NCI-H1417 (cell line): Measurements from ENCODE around the gene TRIM3.
A peak's percentile ranks its signal among the peaks of the same experiment; 100 is the strongest.

Experiments
- DNase-seq, 3 experiments: peaks; one replicate each; lab custom pipeline; 2025; lab: John Stamatoyannopoulos, UW

TRIM3 gene

GRCh38 chr11:6480299-6480914, 6.7 kb upstream of the TRIM3 start:
- DNase-seq, result no peak

GRCh38 chr11:6476571-6476970, 2.8 kb upstream of the TRIM3 start:
- no peak for DNase-seq

DNA sequence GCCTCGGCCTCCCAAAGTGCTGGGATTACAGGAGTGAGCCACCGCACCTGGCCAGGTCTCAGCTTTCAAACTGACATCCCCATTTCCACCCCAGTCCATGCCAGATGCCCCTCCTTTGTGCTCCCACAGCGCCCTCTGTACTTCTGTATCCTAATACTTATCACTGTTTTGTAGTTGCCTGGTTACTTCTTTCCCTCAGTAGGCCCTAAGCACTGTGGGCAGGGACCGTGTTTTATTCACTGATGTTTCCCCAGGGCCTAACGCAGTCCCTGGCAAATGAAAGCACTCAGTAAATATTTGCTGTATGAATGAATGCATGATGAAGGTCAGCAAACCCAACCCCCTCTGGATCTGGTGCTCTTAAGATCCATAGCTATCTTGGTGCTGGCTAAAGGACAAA, 2.2 kb upstream of the TRIM3 start:
- DNase-seq, result peak in 1 of 3 experiments; percentile 11

- DNase-seq, result no peak
These were observed 1.2 kb upstream of the TRIM3 start for GRCh38 chr11:6474806-6475500.

GRCh38 chr11:6474413-6474792, 662 bp upstream of the TRIM3 start:
- no peak for DNase-seq

DNA sequence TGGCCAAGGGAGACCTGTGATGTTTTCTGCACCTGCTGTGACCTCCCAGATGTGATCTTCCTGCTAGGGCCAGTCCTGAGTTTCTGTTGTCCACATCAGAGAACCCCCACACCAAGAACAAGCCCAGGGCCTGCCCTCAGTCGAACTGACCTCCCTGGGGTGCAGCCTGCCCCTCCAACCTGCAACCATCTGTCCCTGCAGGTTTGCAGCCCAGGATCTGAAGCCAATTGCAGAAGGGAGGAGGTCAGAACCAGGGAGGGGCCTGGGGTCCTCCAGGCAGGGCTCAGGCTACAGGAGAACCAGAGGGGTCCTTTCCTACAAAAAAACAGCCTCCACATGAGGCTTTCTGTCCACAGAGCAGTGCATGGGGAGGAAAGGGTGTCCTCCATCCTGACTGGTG, 807 bp downstream of the TRIM3 start:
- peak in 1 of 3 experiments; percentile 40 for DNase-seq

DNA sequence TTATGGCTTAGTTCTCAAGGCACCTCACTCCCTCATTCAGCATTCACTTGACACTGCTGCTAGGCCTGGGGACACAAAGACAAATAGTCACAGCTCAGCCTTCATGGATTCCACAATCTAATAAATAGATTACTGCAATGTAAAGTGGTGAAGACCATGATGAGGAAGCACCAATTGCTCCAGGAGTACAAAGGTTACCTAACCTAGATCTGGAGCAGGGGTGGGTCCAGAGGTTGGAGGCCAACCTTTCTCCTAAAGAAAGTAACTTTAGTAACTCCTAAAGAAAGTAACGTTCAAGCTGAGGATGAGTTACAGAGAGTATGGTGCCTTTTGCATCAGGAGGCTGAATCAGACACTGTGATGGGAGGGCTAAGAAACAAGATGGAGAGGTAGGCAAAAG, 4.1 kb downstream of the TRIM3 start:
- no peak for DNase-seq

DNA sequence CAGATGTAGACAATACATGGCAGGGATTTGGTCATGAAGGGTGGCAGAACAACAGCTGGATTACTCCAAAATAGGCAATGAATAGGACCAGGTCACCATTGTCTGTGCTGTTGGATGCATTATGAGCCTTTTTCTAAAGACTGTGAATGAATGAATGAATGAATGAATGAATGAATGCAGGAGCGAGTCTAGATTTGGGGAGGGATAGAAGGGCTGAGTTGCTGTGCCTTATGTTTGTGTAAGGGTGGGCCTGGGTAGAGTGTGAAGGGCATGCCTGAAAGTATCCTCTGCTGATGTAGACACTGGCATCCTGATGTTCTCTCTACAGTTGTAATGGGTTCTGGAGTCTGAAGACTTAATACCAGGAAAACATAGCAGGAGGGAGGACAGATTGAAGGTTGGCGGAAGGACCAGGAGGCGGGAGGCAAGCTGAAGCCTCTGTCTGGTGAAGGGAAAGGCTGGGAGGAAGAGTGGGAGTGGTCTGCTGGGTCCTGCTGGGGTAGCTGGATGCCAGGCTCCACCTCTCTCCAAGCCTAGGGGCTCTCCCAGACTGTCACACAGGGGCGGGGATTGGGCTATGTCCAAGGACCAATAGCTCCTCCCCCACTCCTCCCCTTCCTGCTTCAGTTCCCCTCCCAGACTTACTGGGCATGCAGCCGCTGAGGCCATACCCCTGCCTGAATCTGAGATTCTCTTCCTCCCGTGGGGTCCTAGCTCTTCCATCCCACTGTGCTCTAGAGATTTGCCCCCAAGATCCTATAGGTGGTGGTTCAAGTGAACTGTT, 4.8 kb downstream of the TRIM3 start:
- peak in 1 of 3 experiments; percentile 93 for DNase-seq

GRCh38 chr11:6459099-6459450, 14.7 kb downstream of the TRIM3 start:
- no peak for DNase-seq

- no peak for DNase-seq
These were observed 15.2 kb downstream of the TRIM3 start for GRCh38 chr11:6458352-6459098.

DNA sequence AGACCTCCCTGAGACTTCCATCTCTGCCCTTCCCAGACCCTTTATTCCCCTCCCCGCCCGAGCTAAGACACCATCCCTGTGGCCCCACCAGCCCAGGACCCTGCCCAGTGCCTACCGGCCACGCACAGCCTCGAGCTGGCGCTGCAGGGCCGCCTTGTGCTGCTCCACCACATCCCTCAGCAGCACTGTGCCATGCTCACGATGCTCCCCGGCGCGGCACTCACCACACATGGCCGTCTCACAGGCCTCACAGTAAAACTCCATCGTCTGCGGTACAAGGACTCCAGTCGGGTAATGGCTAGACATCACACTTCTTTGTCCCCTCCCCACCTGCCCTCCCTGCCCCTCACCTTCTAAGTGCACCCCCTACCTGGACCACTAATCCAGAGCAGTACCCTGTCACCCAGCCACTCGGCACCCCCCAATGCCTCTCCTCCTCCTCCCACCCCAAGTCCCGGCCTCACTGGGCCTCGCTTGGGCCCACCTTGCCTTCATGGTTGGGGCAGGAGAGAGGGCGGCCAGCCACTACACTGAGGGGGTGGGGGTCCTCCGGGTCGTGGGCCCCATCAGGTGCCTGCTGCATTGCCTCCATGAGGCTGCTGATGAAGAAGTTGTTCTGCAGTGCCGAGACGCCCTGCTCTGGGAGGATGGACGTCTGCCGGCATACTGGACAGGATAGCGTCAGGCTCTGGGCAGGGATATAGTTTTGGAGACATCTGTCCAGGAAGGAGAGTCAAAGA, 16.0 kb downstream of the TRIM3 start:
- no peak for DNase-seq

DNA sequence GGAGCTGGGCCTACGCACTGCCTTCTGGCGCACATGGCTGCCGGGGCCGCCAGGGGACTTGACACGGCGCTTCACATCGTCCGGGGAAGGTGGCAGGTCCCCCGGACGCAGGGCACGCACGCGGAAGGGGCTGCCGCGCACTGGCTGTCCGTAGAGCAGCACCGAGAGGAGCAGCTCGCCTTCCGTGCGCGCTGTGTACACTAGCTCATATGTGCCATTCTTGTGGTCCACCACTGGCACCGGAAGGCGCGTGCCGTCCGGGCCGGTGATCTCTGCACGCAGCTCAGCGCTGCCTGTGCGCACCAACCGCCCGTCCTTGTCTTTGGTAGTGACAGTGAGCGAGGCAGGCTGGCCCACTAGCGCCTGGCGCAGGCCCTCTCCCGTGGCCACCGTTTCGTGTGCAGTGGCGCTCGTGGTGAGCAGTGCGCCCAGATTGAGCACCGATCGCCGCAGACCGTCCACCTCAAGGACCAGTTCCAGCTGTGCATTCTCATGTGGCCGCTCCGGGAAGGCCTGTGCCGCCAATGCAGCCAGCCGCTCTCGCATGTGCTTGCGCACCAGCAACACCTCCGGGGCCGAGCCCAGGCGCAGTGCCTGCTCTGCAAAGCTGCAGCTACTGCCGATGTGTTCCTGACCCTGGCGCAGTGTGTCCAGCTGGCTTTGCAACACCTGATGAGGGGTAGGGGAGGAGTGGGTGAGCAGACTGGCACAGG, 17.2 kb downstream of the TRIM3 start:
- no peak for DNase-seq

DNA sequence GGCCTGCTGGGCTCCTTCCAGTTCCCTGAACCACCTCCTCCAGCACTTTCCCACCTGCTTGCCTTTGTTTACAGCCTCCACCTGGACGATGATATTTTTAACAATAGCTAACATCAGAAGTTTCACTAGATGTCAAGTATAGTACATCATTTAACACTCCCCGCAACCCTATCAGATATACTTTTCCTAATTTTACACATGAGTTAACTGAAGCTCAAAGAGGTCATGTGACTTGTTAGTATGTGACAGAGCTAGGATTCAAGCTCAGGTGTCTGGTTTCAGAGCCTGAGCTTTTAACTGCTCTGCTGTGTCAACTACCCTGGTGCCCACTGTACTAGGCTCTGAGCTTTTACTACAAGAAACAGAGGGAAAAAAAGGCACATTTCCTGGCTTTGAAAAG, 18.7 kb downstream of the TRIM3 start:
- peak in 1 of 3 experiments; percentile 86 for DNase-seq

DNA sequence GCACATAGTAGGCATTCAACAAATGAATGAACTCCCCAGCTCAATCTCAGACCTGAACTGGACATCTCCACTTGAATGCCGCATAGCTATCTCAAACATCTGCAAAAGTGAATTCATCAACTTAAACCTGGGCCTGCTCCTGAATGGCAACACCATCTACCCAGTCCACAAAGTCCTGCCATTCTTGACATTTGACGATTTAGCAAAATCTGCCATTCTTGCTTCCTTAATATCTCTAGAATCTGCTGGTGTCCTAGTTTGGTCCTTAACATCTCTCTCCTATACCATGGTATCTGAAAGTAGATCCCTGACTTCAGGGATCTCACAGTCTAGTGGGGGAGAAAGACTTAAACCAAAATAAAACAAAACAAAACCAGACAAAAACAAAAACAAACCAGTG, 20.6 kb downstream of the TRIM3 start:
- no peak for DNase-seq

DNA sequence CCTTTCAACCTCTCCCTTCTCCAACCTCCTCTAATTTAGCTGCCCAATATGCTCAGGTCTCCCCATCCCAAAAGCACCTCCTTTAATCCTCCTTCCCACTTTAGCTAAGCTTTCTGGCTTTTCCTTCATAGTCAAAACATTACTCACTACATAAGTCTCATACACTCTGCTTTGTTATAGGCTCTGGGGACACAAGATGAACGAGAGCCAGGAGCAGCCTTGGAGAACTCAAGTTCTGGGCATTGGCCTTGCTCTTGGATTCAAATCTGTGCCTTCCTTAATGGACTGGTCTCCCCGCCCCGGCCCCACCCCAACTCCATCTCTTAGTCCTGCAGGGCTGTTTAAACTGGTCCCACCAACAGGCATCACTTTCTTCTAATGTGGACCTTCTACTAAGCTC, 21.5 kb downstream of the TRIM3 start:
- no peak for DNase-seq

GRCh38 chr11:6448574-6448973, 25.2 kb downstream of the TRIM3 start:
- DNase-seq, result no peak

DNA sequence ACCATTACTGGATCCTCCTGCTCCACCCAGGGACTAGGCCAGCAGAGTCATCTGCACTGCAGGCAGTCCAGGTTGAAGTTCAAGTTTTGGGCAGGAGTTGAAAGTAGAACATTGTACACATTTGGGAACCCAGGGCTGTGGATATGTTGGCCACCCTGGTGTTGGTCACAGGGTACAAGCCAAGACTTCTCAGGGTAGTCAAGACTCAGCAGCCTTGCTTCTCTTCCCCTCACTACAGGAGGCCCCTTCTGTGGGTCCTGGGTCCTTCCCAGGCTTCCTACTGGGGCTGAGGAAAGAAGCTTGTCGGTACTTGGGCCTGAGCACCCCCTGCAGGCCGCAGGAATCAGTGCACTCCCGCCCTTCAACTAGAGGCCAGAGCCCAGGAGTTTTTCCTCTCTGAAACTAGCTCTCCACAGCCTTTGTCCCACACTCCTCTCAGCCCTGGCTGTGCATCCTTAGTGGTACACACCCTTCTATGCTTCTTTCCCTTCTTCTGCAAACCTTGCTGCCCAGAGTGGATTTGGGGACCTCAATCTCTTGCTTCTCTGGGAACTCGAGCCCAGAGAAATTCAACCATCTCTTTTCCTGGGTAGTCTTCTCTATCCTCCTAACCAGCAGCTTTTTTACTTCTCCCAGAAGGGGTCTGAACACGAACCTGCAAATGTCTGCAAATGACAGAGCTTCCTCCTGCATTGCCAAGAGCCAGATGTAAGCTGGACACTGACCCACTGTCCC, 30.3 kb downstream of the TRIM3 start:
- DNase-seq, result peak; percentile 6 to 47 (median 47)

- DNase-seq, result no peak
These were observed 31.3 kb downstream of the TRIM3 start for GRCh38 chr11:6442441-6442840.

- DNase-seq, result no peak
These were observed 32.8 kb downstream of the TRIM3 start, which contains the start of gene HPX for GRCh38 chr11:6440906-6441358. HPX (minus strand) TSS chr11:6440987; CDS start chr11:6440963, 24 bp downstream.

DNA sequence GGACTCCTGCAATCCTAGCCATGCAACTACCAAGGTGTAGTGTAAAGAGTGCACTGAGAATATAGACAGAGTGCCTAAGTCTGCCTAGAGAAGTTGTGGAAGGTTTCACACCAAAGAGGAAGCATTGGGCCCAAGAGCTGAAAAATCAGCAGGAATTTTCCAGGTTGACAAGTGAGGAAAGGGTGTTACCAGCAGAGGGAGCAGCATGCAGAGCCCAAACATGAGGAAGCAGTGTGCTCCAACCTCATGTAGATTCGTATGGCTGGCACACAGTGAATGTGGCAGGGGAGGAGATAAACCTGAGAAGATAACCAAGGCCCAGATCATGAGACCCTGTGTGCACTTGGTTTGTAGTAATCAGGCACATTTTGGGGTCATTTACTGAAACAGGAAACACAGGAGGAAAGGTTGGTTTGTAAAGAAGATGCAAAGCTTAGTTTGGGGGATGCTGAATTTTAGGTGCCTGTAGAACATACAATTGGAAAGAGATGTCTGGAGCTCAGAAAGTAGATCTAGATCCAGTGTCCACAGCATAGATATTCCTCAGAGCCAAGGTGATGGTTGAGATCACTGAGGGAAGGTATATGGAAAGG, 34.7 kb downstream of the TRIM3 start:
- peak; percentile 27 to 73 (median 68) for DNase-seq
